Liver (tissue), 9 donors: ENCODE results near the gene CFAP61. TPM values are rescaled to one million over a fixed set of nuclear protein-coding genes. Genes with fewer than 3 reads are reported as not detected.

ENCODE experiments used
- DNase-seq: peaks from one replicate; pipeline ENCODE4 v3.0.0-alpha.2; 2017; ENCODE audit warnings: low spot score
- H3K27ac ChIP-seq, 2 donors: one replicate each; pipeline ENCODE4 v1.7.0; 2013; ENCODE audit warnings: inconsistent platforms in 2 of 2, low read length in 2 of 2, control low read depth in 1 of 2, low read depth in 1 of 2, mild to moderate bottlenecking in 1 of 2
- H3K27me3 ChIP-seq, 4 donors: one replicate each; pipeline versions ENCODE4 v1.6.1 to v1.7.0; 2013; ENCODE audit warnings: low read length in 3 of 4, inconsistent platforms in 1 of 4, mild to moderate bottlenecking in 1 of 4, moderate library complexity in 1 of 4; ENCODE audit not compliant: control insufficient read depth in 4 of 4, insufficient read depth in 4 of 4
- H3K36me3 ChIP-seq, 4 donors: one replicate each; pipeline versions ENCODE4 v1.6.1 to v1.7.0; 2013; ENCODE audit warnings: low read length in 3 of 4, mild to moderate bottlenecking in 3 of 4, low read depth in 1 of 4, moderate library complexity in 1 of 4; ENCODE audit not compliant: control insufficient read depth in 4 of 4, insufficient read depth in 3 of 4
- H3K4me1 ChIP-seq, 4 donors: one replicate each; pipeline versions ENCODE4 v1.6.1 to v1.7.0; 2013; ENCODE audit warnings: low read length in 3 of 4, mild to moderate bottlenecking in 3 of 4, moderate library complexity in 1 of 4; ENCODE audit not compliant: control insufficient read depth in 4 of 4, insufficient read depth in 4 of 4
- H3K4me3 ChIP-seq, 3 donors: one replicate each; pipeline versions ENCODE4 v1.6.1 to v1.7.0; 2013; ENCODE audit warnings: low read length in 3 of 3, control low read depth in 1 of 3, low read depth in 1 of 3, mild to moderate bottlenecking in 1 of 3
- H3K9ac ChIP-seq, 2 donors: one replicate each; pipeline ENCODE4 v1.7.0; 2013; ENCODE audit warnings: low read length in 2 of 2, mild to moderate bottlenecking in 2 of 2, moderate library complexity in 2 of 2, control low read depth in 1 of 2, low read depth in 1 of 2
- H3K9me3 ChIP-seq, 4 donors: one replicate each; pipeline versions ENCODE4 v1.6.1 to v1.7.0; 2013; ENCODE audit warnings: low read length in 3 of 4; ENCODE audit not compliant: control insufficient read depth in 4 of 4
- EGR1 ChIP-seq, 2 donors: IDR thresholded peaks; 2 replicates each; pipeline ENCODE4 v1.6.1; 2016 to 2018; ENCODE audit warnings: antibody characterized with exemption in 2 of 2, low read depth in 2 of 2
- FOXA1 ChIP-seq: IDR thresholded peaks from 2 replicates; pipeline ENCODE4 v1.6.1; 2016; ENCODE audit warnings: antibody characterized with exemption
- FOXA2 ChIP-seq: IDR thresholded peaks from 2 replicates; pipeline ENCODE4 v1.6.1; 2016; ENCODE audit warnings: antibody characterized with exemption
- HNF4A ChIP-seq, 2 donors: conservative IDR thresholded peaks; 2 replicates each; pipeline ENCODE4 v1.6.1; 2016; ENCODE audit warnings: antibody characterized with exemption in 2 of 2, mild to moderate bottlenecking in 2 of 2
- HNF4G ChIP-seq: IDR thresholded peaks from 2 replicates; pipeline ENCODE4 v1.6.1; 2016; ENCODE audit warnings: antibody characterized with exemption
- JUND ChIP-seq, 2 donors: IDR thresholded peaks; 2 replicates each; pipeline ENCODE4 v1.6.1; 2016; ENCODE audit warnings: antibody characterized with exemption in 2 of 2
- NR2F2 ChIP-seq: IDR thresholded peaks from 2 replicates; pipeline ENCODE4 v1.6.1; 2016; ENCODE audit warnings: antibody characterized with exemption
- RXRA ChIP-seq, 2 donors: IDR thresholded peaks; 2 replicates each; pipeline ENCODE4 v1.6.1; 2017 to 2018; ENCODE audit warnings: antibody characterized with exemption in 2 of 2, mild to moderate bottlenecking in 1 of 2
- TAF1 ChIP-seq: conservative IDR thresholded peaks from 2 replicates; pipeline ENCODE4 v1.6.1; 2016; ENCODE audit warnings: antibody characterized with exemption, mild to moderate bottlenecking
- YY1 ChIP-seq: IDR thresholded peaks from 2 replicates; pipeline ENCODE4 v1.6.1; 2016; ENCODE audit warnings: antibody characterized with exemption, mild to moderate bottlenecking
- whole genome bisulfite sequencing: extraction: QIAGEN DNeasy Blood & Tissue Kit; methylation state at CpG from one replicate; pipeline ENCODE4 v1.1.7; 2013; 5-methylcytosine and 5-hydroxymethylcytosine counted together
- polyA plus RNA-seq, 2 donors: library from polyadenylated mRNA; stranded (reverse) in 1 of 2; unstranded in 1 of 2; fragments of 200-250 nt in 1 of 2; fragments of >200 nt in 1 of 2; fragmentation: Nextera tagmentation in 1 of 2; extraction: Ambion mirVana in 1 of 2; gene quantifications; one replicate each; pipeline versions ENCODE4 v1.2.1 to v1.2.3, GENCODE V29; 2013 to 2015
- total RNA-seq, 2 donors: library from RNA; depleted of rRNA; stranded (reverse); fragments of >200 nt; gene quantifications; one replicate each; pipeline ENCODE4 v1.2.3, GENCODE V29; 2014
- TF ChIP-seq, protein P1 (sequence below): IDR thresholded peaks from 2 replicates; pipeline ENCODE4 v1.6.1; 2016; ENCODE audit warnings: antibody characterized with exemption, mild to moderate bottlenecking
- TF ChIP-seq, protein P2 (sequence below): IDR thresholded peaks from 2 replicates; pipeline ENCODE4 v1.6.1; 2016; ENCODE audit warnings: antibody characterized with exemption
- TF ChIP-seq, protein P3 (sequence below): IDR thresholded peaks from 2 replicates; pipeline ENCODE4 v1.6.1; 2016; ENCODE audit warnings: antibody characterized with exemption
- TF ChIP-seq, protein P4 (sequence below): IDR thresholded peaks from 2 replicates; pipeline ENCODE4 v1.6.1; 2016; ENCODE audit warnings: antibody characterized with exemption
- donor health status: healthy.
- donor health status: healthy.
- donor health status: healthy.
- donor health status: healthy.
- donor health status: healthy.

CFAP61 gene
- total and polyA plus RNA-seq, 4 donors = 0.05 TPM; not detected in 3

DNA sequence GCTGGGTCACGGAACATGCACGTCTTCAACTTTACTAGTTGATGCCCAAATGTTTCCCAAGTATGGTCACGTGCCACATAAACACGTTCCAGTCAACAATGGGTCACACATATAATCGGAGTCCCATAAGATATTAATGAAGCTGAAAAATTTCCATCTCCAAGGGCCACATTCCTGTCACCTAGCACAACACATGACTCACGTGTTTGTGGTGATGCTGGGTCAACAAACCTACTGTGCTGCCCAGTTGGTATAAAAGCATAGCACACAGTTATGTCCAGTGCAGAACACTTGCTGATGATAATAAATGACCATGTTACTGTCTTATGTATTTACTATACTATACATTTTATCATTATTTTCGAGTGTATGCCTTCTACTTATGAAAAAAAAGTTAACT, 247.6 kb downstream of the CFAP61 start:
- no peak overlapping the region for H3K27ac ChIP-seq
- no peaks in the 10 kb centered on the region for H3K27me3 ChIP-seq
- H3K36me3 ChIP-seq = no peaks in the 10 kb centered on the region
- DNase-seq = no peak
- no peaks in the 10 kb centered on the region for H3K4me1 ChIP-seq
- H3K9ac ChIP-seq = no peak overlapping the region
- H3K4me3 ChIP-seq = no peak overlapping the region
- no peaks in the 10 kb centered on the region for H3K9me3 ChIP-seq
- WGBS = 80% methylated on average over 7 of the region's 7 CpGs
- no peak for TF ChIP-seq HNF4G
- TF ChIP-seq RXRA (IDR thresholded peaks at IDR 0.05) = no peak
- TF ChIP-seq, protein P1, sequence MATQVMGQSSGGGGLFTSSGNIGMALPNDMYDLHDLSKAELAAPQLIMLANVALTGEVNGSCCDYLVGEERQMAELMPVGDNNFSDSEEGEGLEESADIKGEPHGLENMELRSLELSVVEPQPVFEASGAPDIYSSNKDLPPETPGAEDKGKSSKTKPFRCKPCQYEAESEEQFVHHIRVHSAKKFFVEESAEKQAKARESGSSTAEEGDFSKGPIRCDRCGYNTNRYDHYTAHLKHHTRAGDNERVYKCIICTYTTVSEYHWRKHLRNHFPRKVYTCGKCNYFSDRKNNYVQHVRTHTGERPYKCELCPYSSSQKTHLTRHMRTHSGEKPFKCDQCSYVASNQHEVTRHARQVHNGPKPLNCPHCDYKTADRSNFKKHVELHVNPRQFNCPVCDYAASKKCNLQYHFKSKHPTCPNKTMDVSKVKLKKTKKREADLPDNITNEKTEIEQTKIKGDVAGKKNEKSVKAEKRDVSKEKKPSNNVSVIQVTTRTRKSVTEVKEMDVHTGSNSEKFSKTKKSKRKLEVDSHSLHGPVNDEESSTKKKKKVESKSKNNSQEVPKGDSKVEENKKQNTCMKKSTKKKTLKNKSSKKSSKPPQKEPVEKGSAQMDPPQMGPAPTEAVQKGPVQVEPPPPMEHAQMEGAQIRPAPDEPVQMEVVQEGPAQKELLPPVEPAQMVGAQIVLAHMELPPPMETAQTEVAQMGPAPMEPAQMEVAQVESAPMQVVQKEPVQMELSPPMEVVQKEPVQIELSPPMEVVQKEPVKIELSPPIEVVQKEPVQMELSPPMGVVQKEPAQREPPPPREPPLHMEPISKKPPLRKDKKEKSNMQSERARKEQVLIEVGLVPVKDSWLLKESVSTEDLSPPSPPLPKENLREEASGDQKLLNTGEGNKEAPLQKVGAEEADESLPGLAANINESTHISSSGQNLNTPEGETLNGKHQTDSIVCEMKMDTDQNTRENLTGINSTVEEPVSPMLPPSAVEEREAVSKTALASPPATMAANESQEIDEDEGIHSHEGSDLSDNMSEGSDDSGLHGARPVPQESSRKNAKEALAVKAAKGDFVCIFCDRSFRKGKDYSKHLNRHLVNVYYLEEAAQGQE = no peak
- TF ChIP-seq NR2F2 = no peak
- no peak for TF ChIP-seq JUND (IDR thresholded peaks at IDR 0.05)
- no peak for TF ChIP-seq TAF1
- TF ChIP-seq HNF4A (conservative IDR thresholded peaks at IDR 0.05) = no peak
- TF ChIP-seq EGR1 (IDR thresholded peaks at IDR 0.05; ENCODE audit: low read depth in 2 of 2) = no peak
- TF ChIP-seq, protein P2, sequence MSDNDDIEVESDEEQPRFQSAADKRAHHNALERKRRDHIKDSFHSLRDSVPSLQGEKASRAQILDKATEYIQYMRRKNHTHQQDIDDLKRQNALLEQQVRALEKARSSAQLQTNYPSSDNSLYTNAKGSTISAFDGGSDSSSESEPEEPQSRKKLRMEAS = no peak

DNA sequence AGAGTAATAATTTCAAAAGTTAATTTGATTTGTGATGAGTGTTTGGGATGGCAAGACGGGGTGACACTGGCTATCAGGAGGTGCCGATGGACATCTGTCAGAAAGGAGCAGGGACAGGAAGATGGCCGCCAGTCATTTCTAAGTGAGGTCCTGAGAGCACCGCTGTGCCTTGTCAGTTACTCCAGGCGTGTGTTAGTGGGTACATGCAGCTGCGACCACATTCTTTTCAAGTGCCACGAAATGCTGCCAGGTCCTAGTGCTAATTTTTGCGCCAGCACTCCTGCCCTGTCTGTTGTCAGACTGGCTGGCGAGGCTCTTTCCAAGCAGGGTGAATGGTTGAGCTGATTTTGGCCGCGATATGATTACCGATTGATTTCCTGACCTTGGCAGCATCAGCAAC, 251.0 kb downstream of the CFAP61 start:
- Histone ChIP-seq H3K27ac (no peak overlapping the region), H3K9me3 (no peaks in the 10 kb centered on the region), H3K27me3 (no peaks in the 10 kb centered on the region), H3K36me3 (no peaks in the 10 kb centered on the region), H3K9ac (no peak overlapping the region), H3K4me3 (no peak overlapping the region), H3K4me1 (no peaks in the 10 kb centered on the region)
- WGBS = 90% methylated on average over 12 of the region's 12 CpGs
- no peak for DNase-seq
- TF ChIP-seq, protein P3, sequence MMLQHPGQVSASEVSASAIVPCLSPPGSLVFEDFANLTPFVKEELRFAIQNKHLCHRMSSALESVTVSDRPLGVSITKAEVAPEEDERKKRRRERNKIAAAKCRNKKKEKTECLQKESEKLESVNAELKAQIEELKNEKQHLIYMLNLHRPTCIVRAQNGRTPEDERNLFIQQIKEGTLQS = no peak
- TF ChIP-seq, protein P4, sequence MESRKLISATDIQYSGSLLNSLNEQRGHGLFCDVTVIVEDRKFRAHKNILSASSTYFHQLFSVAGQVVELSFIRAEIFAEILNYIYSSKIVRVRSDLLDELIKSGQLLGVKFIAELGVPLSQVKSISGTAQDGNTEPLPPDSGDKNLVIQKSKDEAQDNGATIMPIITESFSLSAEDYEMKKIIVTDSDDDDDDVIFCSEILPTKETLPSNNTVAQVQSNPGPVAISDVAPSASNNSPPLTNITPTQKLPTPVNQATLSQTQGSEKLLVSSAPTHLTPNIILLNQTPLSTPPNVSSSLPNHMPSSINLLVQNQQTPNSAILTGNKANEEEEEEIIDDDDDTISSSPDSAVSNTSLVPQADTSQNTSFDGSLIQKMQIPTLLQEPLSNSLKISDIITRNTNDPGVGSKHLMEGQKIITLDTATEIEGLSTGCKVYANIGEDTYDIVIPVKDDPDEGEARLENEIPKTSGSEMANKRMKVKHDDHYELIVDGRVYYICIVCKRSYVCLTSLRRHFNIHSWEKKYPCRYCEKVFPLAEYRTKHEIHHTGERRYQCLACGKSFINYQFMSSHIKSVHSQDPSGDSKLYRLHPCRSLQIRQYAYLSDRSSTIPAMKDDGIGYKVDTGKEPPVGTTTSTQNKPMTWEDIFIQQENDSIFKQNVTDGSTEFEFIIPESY = no peak
- TF ChIP-seq HNF4A (conservative IDR thresholded peaks at IDR 0.05) (no peak), HNF4G (no peak), EGR1 (IDR thresholded peaks at IDR 0.05; ENCODE audit: low read depth in 2 of 2) (no peak), FOXA1 (no peak), TAF1 (no peak), RXRA (IDR thresholded peaks at IDR 0.05) (no peak)

DNA sequence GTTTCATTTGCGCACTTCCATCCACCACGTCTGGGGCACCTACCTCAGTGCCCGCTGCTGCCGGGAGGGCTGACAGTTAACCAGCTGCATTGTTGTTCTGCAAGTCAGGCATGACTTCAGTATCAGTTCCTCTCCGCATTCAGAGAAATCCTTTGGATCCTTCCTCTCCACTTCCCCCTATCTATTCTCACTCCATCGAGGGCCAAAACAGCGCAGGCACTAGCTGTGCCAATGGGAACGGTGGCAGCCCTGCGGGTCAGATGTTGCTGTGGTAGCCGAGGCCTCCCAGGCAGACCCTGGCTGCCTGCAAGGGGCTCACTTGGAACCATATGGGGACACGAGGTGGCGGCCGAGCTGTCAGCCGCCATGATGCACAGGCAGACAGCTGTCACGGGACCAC, 251.4 kb downstream of the CFAP61 start:
- TF ChIP-seq HNF4A (conservative IDR thresholded peaks at IDR 0.05) = no peak
- TF ChIP-seq FOXA1 = no peak
- TF ChIP-seq RXRA (IDR thresholded peaks at IDR 0.05) = no peak
- TF ChIP-seq, protein P1 = no peak
- no peak for TF ChIP-seq EGR1 (IDR thresholded peaks at IDR 0.05; ENCODE audit: low read depth in 2 of 2)
- TF ChIP-seq, protein P4 = no peak
- no peak for TF ChIP-seq YY1
- no peak for TF ChIP-seq FOXA2
- Histone ChIP-seq H3K27ac (no peak overlapping the region), H3K4me1 (no peaks in the 10 kb centered on the region), H3K27me3 (no peaks in the 10 kb centered on the region), H3K4me3 (no peak overlapping the region), H3K9me3 (no peaks in the 10 kb centered on the region), H3K9ac (no peak overlapping the region), H3K36me3 (no peaks in the 10 kb centered on the region)
- WGBS = 83% methylated on average over 15 of the region's 15 CpGs
- no peak for DNase-seq
